Measurements from ENCODE around the gene RGP1.

RGP1 gene

GRCh38 chr9:35738186-35738585 lies 10.9 kb upstream of the RGP1 start:
- FAIRE-seq, result no peak
- no peak for DNase-seq (ENCODE audit: insufficient read length, low spot score)
- no peak for TF ChIP-seq POU2F2 (IDR thresholded peaks at IDR 0.05; ENCODE audit: low read depth, low read length)
- no peak for TF ChIP-seq POLR2AphosphoS5 (IDR thresholded peaks at IDR 0.05; ENCODE audit: low read depth, low read length)
- no peak for TF ChIP-seq TAF1 (IDR thresholded peaks at IDR 0.05; ENCODE audit: low read depth, low read length)
- TF ChIP-seq PAX5 (IDR thresholded peaks at IDR 0.05; ENCODE audit: insufficient read depth, low read length, severe bottlenecking), result no peak
- TF ChIP-seq POLR2A (IDR thresholded peaks at IDR 0.05; ENCODE audit: low read depth, low read length), result no peak
- TF ChIP-seq SPI1 (IDR thresholded peaks at IDR 0.05; ENCODE audit: low read depth, low read length), result no peak

- TF ChIP-seq PAX5 (IDR thresholded peaks at IDR 0.05; ENCODE audit: insufficient read depth, low read length, severe bottlenecking) (no peak), TAF1 (IDR thresholded peaks at IDR 0.05; ENCODE audit: low read depth, low read length) (no peak), POU2F2 (IDR thresholded peaks at IDR 0.05; ENCODE audit: low read depth, low read length) (no peak), SPI1 (IDR thresholded peaks at IDR 0.05; ENCODE audit: low read depth, low read length) (no peak), POLR2A (IDR thresholded peaks at IDR 0.05; ENCODE audit: low read depth, low read length) (no peak), POLR2AphosphoS5 (IDR thresholded peaks at IDR 0.05; ENCODE audit: low read depth, low read length) (no peak; the same call in 1 of the 2 replicates)
- DNase-seq (ENCODE audit: insufficient read length, low spot score), result no peak
- FAIRE-seq, result no peak
Measured at GRCh38 chr9:35738924-35739323, 10.2 kb upstream of the RGP1 start.

- DNase-seq (ENCODE audit: insufficient read length, low spot score), result no peak
- no peak for FAIRE-seq
- TF ChIP-seq SPI1 (IDR thresholded peaks at IDR 0.05; ENCODE audit: low read depth, low read length) (no peak), POLR2AphosphoS5 (IDR thresholded peaks at IDR 0.05; ENCODE audit: low read depth, low read length) (no peak), POLR2A (IDR thresholded peaks at IDR 0.05; ENCODE audit: low read depth, low read length) (no peak), TAF1 (IDR thresholded peaks at IDR 0.05; ENCODE audit: low read depth, low read length) (no peak), PAX5 (IDR thresholded peaks at IDR 0.05; ENCODE audit: insufficient read depth, low read length, severe bottlenecking) (no peak), POU2F2 (IDR thresholded peaks at IDR 0.05; ENCODE audit: low read depth, low read length) (no peak)
Measured at GRCh38 chr9:35740243-35740642, 8.8 kb upstream of the RGP1 start.

DNA sequence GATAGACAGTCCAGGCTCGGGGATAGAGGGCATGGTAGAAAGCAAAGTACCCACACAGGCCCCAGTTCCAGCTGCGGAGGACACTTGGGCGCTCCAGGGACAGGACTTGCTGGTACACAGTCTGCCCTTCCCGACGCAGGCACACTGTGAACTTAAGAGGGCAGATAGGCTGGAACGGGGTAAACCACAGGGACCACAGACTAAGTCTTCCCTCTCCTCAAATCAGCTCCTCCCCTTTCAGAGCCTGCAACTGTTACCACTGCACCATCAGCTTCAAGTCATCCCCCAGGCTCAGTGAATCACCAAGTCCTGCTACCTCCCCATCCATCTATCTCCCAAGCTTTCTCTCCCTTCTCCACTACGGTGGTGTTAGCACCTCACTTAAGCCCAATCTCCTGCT lies 7.3 kb upstream of the RGP1 start:
- no peak for FAIRE-seq
- DNase-seq (ENCODE audit: insufficient read length, low spot score), result no peak
- TF ChIP-seq POLR2AphosphoS5 (IDR thresholded peaks at IDR 0.05; ENCODE audit: low read depth, low read length) (no peak), SPI1 (IDR thresholded peaks at IDR 0.05; ENCODE audit: low read depth, low read length) (no peak), TAF1 (IDR thresholded peaks at IDR 0.05; ENCODE audit: low read depth, low read length) (no peak), PAX5 (IDR thresholded peaks at IDR 0.05; ENCODE audit: insufficient read depth, low read length, severe bottlenecking) (no peak), POU2F2 (IDR thresholded peaks at IDR 0.05; ENCODE audit: low read depth, low read length) (no peak), POLR2A (IDR thresholded peaks at IDR 0.05; ENCODE audit: low read depth, low read length) (no peak)

- TF ChIP-seq POLR2AphosphoS5 (IDR thresholded peaks at IDR 0.05; ENCODE audit: low read depth, low read length) (no peak), POLR2A (IDR thresholded peaks at IDR 0.05; ENCODE audit: low read depth, low read length) (no peak), POU2F2 (IDR thresholded peaks at IDR 0.05; ENCODE audit: low read depth, low read length) (no peak), TAF1 (IDR thresholded peaks at IDR 0.05; ENCODE audit: low read depth, low read length) (no peak), SPI1 (IDR thresholded peaks at IDR 0.05; ENCODE audit: low read depth, low read length) (no peak), PAX5 (IDR thresholded peaks at IDR 0.05; ENCODE audit: insufficient read depth, low read length, severe bottlenecking) (no peak)
- FAIRE-seq, result no peak
- no peak for DNase-seq (ENCODE audit: insufficient read length, low spot score)
Measured at GRCh38 chr9:35743452-35743851, 5.6 kb upstream of the RGP1 start.

DNA sequence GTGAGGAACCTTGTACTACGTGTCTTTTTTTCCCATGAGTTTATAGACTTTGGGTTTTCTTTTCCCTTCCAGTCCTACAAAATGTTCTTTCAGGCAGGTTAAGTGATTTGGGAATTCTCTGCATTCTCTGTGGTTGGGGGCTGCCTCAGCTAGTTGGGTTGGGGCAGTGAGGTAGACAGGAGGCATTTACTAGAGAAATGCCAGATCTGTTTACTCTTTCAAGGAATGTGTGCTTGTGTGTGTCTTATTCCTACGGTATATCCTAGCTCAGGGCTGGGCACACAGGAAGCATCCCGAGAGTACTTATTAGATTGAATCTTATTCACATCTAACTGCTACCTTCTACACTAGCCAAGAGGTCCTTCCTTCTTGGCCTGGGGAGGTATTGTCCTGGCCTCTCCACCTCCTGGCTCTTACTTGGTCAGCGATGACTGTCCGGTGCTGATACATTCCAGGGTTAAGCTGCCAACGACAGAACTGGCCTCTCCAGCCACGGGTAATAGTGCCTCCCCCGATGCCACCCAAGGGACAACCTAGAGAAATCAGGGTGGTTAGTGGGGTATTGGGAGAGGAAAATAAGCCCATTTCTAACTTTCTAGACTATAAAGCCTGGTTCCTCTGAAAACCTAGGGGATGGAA lies 5.1 kb upstream of the RGP1 start:
- no peak for DNase-seq (ENCODE audit: insufficient read length, low spot score)
- TF ChIP-seq TAF1 (IDR thresholded peaks at IDR 0.05; ENCODE audit: low read depth, low read length) (no peak), PAX5 (IDR thresholded peaks at IDR 0.05; ENCODE audit: insufficient read depth, low read length, severe bottlenecking) (no peak), SPI1 (IDR thresholded peaks at IDR 0.05; ENCODE audit: low read depth, low read length) (no peak), POLR2A (IDR thresholded peaks at IDR 0.05; ENCODE audit: low read depth, low read length) (no peak), POU2F2 (IDR thresholded peaks at IDR 0.05; ENCODE audit: low read depth, low read length) (no peak), POLR2AphosphoS5 (IDR thresholded peaks at IDR 0.05; ENCODE audit: low read depth, low read length) (no peak)
- no peak for FAIRE-seq

DNA sequence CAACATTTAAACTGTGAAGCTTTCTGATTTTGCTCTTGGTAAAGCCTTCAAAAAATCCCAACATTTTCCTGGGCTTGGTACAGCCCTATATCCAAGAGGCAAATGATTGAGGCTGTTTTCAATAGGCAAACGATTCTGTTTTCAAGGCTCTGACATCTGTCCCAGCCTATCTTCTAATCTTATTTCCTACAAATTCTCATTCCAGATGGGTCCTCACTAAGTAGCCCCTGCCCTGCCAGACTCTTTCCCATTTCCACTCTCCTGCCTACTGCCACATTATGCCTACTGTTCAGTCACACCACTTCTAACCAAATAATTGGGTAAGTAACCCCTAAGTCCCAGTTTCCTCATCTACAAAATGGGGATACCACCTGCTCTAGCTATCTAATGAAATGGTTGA lies 3.5 kb upstream of the RGP1 start:
- FAIRE-seq, result no peak
- DNase-seq (ENCODE audit: insufficient read length, low spot score), result no peak
- TF ChIP-seq PAX5 (IDR thresholded peaks at IDR 0.05; ENCODE audit: insufficient read depth, low read length, severe bottlenecking) (no peak), POLR2A (IDR thresholded peaks at IDR 0.05; ENCODE audit: low read depth, low read length) (no peak), TAF1 (IDR thresholded peaks at IDR 0.05; ENCODE audit: low read depth, low read length) (no peak), POLR2AphosphoS5 (IDR thresholded peaks at IDR 0.05; ENCODE audit: low read depth, low read length) (no peak), POU2F2 (IDR thresholded peaks at IDR 0.05; ENCODE audit: low read depth, low read length) (no peak), SPI1 (IDR thresholded peaks at IDR 0.05; ENCODE audit: low read depth, low read length) (no peak)

- DNase-seq (ENCODE audit: insufficient read length, low spot score) (no peak), FAIRE-seq (no peak)
- TF ChIP-seq TAF1 (IDR thresholded peaks at IDR 0.05; ENCODE audit: low read depth, low read length), result no peak
Measured at GRCh38 chr9:35746583-35746982, 2.5 kb upstream of the RGP1 start.

GRCh38 chr9:35748242-35748857 lies 737 bp upstream of the RGP1 start:
- TF ChIP-seq SPI1 (IDR thresholded peaks at IDR 0.05; ENCODE audit: low read depth, low read length) (no peak), POLR2A (IDR thresholded peaks at IDR 0.05; ENCODE audit: low read depth, low read length) (no peak), TAF1 (IDR thresholded peaks at IDR 0.05; ENCODE audit: low read depth, low read length) (no peak; the same call in 1 of the 2 replicates), PAX5 (IDR thresholded peaks at IDR 0.05; ENCODE audit: insufficient read depth, low read length, severe bottlenecking) (no peak), POLR2AphosphoS5 (IDR thresholded peaks at IDR 0.05; ENCODE audit: low read depth, low read length) (no peak), POU2F2 (IDR thresholded peaks at IDR 0.05; ENCODE audit: low read depth, low read length) (no peak)
- DNase-seq (ENCODE audit: insufficient read length, low spot score) (no peak), FAIRE-seq (peak; percentile 45)
